Neural cell (in vitro differentiated cells): ENCODE data around the gene ATP6V1F. TPM values are rescaled to one million over a fixed set of nuclear protein-coding genes. Genes with fewer than 3 reads are reported as not detected.

ENCODE experiments used
- H2AFZ ChIP-seq: fragments of 200-600, 300-800 bp; sonication (generic), shearing (Covaris generic); 2 replicates; pipeline ENCODE4 v1.6.0; 2014; ENCODE audit warnings: low read depth, mild to moderate bottlenecking, antibody characterized with exemption, low read length, moderate library complexity
- H3F3A ChIP-seq: fragments of 200-600 bp; shearing (Covaris generic); 2 replicates; pipeline ENCODE4 v1.6.1; 2016; ENCODE audit warnings: mild to moderate bottlenecking, moderate library complexity, mixed read lengths, antibody characterized with exemption, low read length; ENCODE audit not compliant: insufficient read depth, poor library complexity, severe bottlenecking
- H3K27ac ChIP-seq: fragments of 200-600, 300-800 bp; sonication (generic), shearing (Covaris generic); 2 replicates; pipeline ENCODE4 v1.5.1; 2014; ENCODE audit warnings: mild to moderate bottlenecking, low read length, moderate library complexity
- H3K27me3 ChIP-seq: fragments of 300-800, 200-600 bp; sonication (generic), shearing (Covaris generic); 2 replicates; pipeline ENCODE4 v1.6.0; 2014; ENCODE audit warnings: mild to moderate bottlenecking, low read depth, low read length, moderate library complexity; ENCODE audit not compliant: insufficient read depth
- H3K36me3 ChIP-seq: fragments of 300-800, 200-600 bp; sonication (generic), shearing (Covaris generic); 2 replicates; pipeline ENCODE4 v1.5.1; 2014; ENCODE audit warnings: mild to moderate bottlenecking, antibody characterized with exemption, low read length, moderate library complexity; ENCODE audit not compliant: insufficient read depth
- H3K4me2 ChIP-seq: fragments of 300-800, 200-600 bp; sonication (generic), shearing (Covaris generic); 2 replicates; pipeline ENCODE4 v1.6.0; 2014; ENCODE audit warnings: mild to moderate bottlenecking, low read length
- H3K4me3 ChIP-seq: fragments of 300-800, 200-600 bp; sonication (generic), shearing (Covaris generic); 2 replicates; pipeline ENCODE4 v1.5.1; 2014; ENCODE audit warnings: mild to moderate bottlenecking, low read length, moderate library complexity
- H3K79me2 ChIP-seq: fragments of 200-600 bp; shearing (Covaris generic); replicated peaks from 2 replicates; pipeline ENCODE4 v1.6.0; 2014; ENCODE audit warnings: mild to moderate bottlenecking, low read length, moderate library complexity; ENCODE audit not compliant: insufficient read depth
- H3K9ac ChIP-seq: fragments of 300-800, 200-600 bp; sonication (generic), shearing (Covaris generic); 2 replicates; pipeline ENCODE4 v1.6.1; 2016; ENCODE audit warnings: mild to moderate bottlenecking, low read length, mixed read lengths
- H3K9me2 ChIP-seq: fragments of 200-600 bp; shearing (Covaris generic); 2 replicates; pipeline ENCODE4 v1.6.1; 2016; ENCODE audit warnings: mild to moderate bottlenecking, low read length, mixed read lengths; ENCODE audit not compliant: insufficient read depth
- H3K9me3 ChIP-seq: fragments of 200-600, 300-800 bp; sonication (generic), shearing (Covaris generic); 2 replicates; pipeline ENCODE4 v1.6.1; 2016; ENCODE audit warnings: mild to moderate bottlenecking, mixed run types, low read length, moderate library complexity, mixed read lengths
- H4K20me1 ChIP-seq: fragments of 200-600 bp; shearing (Covaris generic); 2 replicates; pipeline ENCODE4 v1.6.1; 2016; ENCODE audit warnings: mild to moderate bottlenecking, mixed run types; ENCODE audit not compliant: insufficient read depth
- EP300 ChIP-seq: fragments of 450-650 bp; conservative IDR thresholded peaks from 2 replicates; pipeline ENCODE4 v1.6.1; 2014; ENCODE audit warnings: antibody characterized with exemption, mild to moderate bottlenecking, moderate library complexity; ENCODE audit not compliant: poor library complexity, severe bottlenecking
- EZH2 ChIP-seq: fragments of 200-600, 300-800 bp; shearing (Covaris generic), sonication (generic); IDR thresholded peaks from 2 replicates; pipeline ENCODE4 v1.6.1; 2014; ENCODE audit warnings: antibody characterized with exemption, low read length, borderline replicate concordance, mild to moderate bottlenecking; ENCODE audit not compliant: insufficient read depth, poor library complexity, severe bottlenecking
- MXI1 ChIP-seq: fragments of 450-650 bp; conservative IDR thresholded peaks from 2 replicates; pipeline ENCODE4 v1.6.1; 2014; ENCODE audit warnings: antibody characterized with exemption, mild to moderate bottlenecking; ENCODE audit not compliant: poor library complexity, severe bottlenecking
- POLR2AphosphoS5 ChIP-seq: IDR thresholded peaks from 2 replicates; pipeline ENCODE4 v1.6.1; 2012
- RAD21 ChIP-seq: fragments of 450-650 bp; conservative IDR thresholded peaks from 2 replicates; pipeline ENCODE4 v1.6.1; 2014; ENCODE audit warnings: antibody characterized with exemption, mild to moderate bottlenecking, moderate library complexity
- SMC3 ChIP-seq: fragments of 450-650 bp; conservative IDR thresholded peaks from 2 replicates; pipeline ENCODE4 v1.6.1; 2014; ENCODE audit warnings: antibody characterized with exemption, mild to moderate bottlenecking, moderate library complexity; ENCODE audit not compliant: poor library complexity
- TAF1 ChIP-seq: IDR thresholded peaks from 2 replicates; pipeline ENCODE4 v1.6.1; 2012; ENCODE audit warnings: low read depth
- polyA plus RNA-seq: library from polyadenylated mRNA; depleted of rRNA; stranded (reverse); fragments of >200 nt; gene quantifications from 2 replicates; pipeline ENCODE4 v1.2.3, GENCODE V29; 2014
- TF ChIP-seq, protein P1 (sequence below): IDR thresholded peaks from 2 replicates; pipeline ENCODE4 v1.6.1; 2012; ENCODE audit warnings: borderline replicate concordance
- TF ChIP-seq, protein P2 (sequence below): fragments of 450-650 bp; IDR thresholded peaks from 2 replicates; pipeline ENCODE4 v1.5.1; 2014; ENCODE audit warnings: antibody characterized with exemption, mild to moderate bottlenecking, moderate library complexity; ENCODE audit not compliant: poor library complexity, severe bottlenecking

ATP6V1F gene
- polyA plus RNA-seq, 1 donor from 2014 or later = 246 TPM

DNA sequence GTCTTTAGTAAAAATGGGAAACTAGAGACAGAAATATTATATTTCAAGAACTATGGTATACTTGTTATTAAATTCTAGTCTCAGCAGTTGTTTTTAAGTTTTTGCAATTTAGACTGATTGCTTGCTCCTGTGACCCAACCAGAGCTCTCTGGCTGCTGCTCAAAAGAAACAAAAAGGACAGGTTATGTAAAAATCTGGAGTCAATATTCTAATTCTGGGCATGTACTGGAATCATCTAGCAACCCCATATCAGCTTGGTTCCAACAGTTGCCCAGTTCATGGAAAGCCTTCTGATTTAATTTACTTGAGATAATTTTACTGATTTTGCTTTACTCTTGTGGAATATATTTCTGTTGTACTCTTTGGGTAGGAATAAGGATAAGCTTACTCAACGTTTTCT, 37.6 kb downstream of the ATP6V1F start:
- TF ChIP-seq TAF1 = no peak
- Histone ChIP-seq H3K36me3 (no peaks in the 10 kb centered on the region), H3F3A (no peaks in the 10 kb centered on the region), H3K9me3 (no peaks in the 10 kb centered on the region), H3K27ac (no peak overlapping the region), H3K4me3 (no peak overlapping the region), H3K9ac (no peak overlapping the region), H3K4me2 (no peak overlapping the region), H4K20me1 (no peaks in the 10 kb centered on the region), H2AFZ (no peak overlapping the region), H3K9me2 (no peaks in the 10 kb centered on the region), H3K27me3 (no peaks in the 10 kb centered on the region), H3K79me2 (no peaks in the 10 kb centered on the region)

DNA sequence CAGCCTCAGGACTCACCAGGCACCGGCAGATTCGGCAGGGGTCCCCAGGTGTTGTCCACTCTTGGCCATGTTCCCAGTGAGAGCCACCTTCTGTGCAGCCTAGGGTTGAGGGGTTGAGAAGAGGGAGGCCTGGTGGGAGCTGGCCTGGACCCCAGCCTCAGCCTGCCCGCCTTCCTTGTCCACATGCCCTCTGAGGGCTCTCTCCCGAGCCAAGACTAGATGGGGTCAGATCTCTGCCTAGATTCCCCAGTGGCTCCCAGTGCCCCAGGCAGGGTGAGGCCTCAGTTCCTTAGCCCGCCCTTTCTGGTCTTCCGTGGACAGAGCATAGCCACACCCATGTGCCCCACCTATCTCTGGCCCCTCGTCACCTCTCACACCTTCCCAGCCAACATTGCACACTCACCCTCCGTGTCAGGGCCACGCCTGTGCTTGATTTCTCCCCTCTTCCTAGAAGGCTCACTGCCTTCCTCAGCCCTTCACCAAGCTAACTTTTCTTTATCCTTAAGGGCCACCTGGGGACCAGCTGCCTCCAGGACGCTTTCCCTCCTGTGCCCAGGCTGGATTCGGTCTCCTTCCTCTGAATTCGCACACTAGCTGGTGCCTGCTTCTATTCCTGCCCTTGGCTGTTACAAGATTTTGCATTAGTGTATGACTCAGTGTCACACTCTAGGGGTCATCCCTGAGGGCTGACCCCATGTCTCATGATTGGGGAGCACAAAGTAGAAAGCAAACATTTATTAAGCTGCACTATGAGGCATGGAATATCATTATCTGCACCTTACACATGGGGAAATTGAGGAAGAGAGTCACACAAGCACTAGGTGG, 40.3 kb downstream of the ATP6V1F start:
- Histone ChIP-seq H3K4me3 (no peak overlapping the region), H3K9me3 (no peaks in the 10 kb centered on the region), H3K9ac (no peak overlapping the region), H3K79me2 (no peaks in the 10 kb centered on the region), H3K36me3 (no peaks in the 10 kb centered on the region), H3K4me2 (no peak overlapping the region), H3K9me2 (no peaks in the 10 kb centered on the region), H4K20me1 (no peaks in the 10 kb centered on the region), H2AFZ (no peak overlapping the region), H3K27me3 (no peaks in the 10 kb centered on the region), H3F3A (no peaks in the 10 kb centered on the region), H3K27ac (no peak overlapping the region)
- TF ChIP-seq, protein P1, sequence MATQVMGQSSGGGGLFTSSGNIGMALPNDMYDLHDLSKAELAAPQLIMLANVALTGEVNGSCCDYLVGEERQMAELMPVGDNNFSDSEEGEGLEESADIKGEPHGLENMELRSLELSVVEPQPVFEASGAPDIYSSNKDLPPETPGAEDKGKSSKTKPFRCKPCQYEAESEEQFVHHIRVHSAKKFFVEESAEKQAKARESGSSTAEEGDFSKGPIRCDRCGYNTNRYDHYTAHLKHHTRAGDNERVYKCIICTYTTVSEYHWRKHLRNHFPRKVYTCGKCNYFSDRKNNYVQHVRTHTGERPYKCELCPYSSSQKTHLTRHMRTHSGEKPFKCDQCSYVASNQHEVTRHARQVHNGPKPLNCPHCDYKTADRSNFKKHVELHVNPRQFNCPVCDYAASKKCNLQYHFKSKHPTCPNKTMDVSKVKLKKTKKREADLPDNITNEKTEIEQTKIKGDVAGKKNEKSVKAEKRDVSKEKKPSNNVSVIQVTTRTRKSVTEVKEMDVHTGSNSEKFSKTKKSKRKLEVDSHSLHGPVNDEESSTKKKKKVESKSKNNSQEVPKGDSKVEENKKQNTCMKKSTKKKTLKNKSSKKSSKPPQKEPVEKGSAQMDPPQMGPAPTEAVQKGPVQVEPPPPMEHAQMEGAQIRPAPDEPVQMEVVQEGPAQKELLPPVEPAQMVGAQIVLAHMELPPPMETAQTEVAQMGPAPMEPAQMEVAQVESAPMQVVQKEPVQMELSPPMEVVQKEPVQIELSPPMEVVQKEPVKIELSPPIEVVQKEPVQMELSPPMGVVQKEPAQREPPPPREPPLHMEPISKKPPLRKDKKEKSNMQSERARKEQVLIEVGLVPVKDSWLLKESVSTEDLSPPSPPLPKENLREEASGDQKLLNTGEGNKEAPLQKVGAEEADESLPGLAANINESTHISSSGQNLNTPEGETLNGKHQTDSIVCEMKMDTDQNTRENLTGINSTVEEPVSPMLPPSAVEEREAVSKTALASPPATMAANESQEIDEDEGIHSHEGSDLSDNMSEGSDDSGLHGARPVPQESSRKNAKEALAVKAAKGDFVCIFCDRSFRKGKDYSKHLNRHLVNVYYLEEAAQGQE = no peak
- TF ChIP-seq RAD21 = no peak
- no peak for TF ChIP-seq MXI1
- TF ChIP-seq EP300 = no peak
- no peak for TF ChIP-seq POLR2AphosphoS5
- no peak for TF ChIP-seq TAF1
- no peak for TF ChIP-seq EZH2
- TF ChIP-seq, protein P2, sequence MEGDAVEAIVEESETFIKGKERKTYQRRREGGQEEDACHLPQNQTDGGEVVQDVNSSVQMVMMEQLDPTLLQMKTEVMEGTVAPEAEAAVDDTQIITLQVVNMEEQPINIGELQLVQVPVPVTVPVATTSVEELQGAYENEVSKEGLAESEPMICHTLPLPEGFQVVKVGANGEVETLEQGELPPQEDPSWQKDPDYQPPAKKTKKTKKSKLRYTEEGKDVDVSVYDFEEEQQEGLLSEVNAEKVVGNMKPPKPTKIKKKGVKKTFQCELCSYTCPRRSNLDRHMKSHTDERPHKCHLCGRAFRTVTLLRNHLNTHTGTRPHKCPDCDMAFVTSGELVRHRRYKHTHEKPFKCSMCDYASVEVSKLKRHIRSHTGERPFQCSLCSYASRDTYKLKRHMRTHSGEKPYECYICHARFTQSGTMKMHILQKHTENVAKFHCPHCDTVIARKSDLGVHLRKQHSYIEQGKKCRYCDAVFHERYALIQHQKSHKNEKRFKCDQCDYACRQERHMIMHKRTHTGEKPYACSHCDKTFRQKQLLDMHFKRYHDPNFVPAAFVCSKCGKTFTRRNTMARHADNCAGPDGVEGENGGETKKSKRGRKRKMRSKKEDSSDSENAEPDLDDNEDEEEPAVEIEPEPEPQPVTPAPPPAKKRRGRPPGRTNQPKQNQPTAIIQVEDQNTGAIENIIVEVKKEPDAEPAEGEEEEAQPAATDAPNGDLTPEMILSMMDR = no peak
- TF ChIP-seq SMC3 = no peak
